NB4 (cell line): ENCODE data around the gene ANKFN1.

ENCODE experiments used
- MYC ChIP-seq: IDR thresholded peaks from 2 replicates; pipeline ENCODE4 v1.6.1; 2011; ENCODE audit warnings: low read depth, low read length
- POLR2A ChIP-seq: IDR thresholded peaks from 2 replicates; pipeline ENCODE4 v1.6.1; 2011; ENCODE audit warnings: mild to moderate bottlenecking; ENCODE audit not compliant: insufficient read length; ENCODE audit errors: extremely low read depth
- TF ChIP-seq, protein P1 (sequence below): IDR thresholded peaks from one replicate; pipeline ENCODE4 v1.5.1; 2012; ENCODE audit warnings: low read depth, low read length
- TF ChIP-seq, protein P2 (sequence below): IDR thresholded peaks from 2 replicates; pipeline ENCODE4 v1.6.1; 2011; ENCODE audit warnings: low read depth, low read length

DNA sequence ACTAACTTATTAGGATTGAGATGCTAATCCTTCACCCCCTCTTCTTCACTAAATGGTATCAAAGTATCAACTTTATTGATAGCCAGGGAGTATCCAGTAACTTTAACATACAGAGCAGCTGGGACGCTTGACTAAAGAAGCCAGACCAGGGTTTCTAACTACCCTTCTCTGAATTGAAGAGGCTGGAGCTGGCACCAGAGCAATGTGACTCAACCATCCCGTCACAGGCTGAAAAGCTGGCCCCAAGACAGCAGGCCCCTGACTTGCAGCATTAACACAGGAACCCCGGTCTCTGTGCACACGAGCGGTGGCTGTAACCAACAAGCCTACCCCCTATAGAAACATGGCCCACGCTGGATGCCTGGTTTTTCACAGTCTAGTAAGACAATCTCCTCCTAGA lies 59.8 kb downstream of the ANKFN1 start:
- TF ChIP-seq, protein P1, sequence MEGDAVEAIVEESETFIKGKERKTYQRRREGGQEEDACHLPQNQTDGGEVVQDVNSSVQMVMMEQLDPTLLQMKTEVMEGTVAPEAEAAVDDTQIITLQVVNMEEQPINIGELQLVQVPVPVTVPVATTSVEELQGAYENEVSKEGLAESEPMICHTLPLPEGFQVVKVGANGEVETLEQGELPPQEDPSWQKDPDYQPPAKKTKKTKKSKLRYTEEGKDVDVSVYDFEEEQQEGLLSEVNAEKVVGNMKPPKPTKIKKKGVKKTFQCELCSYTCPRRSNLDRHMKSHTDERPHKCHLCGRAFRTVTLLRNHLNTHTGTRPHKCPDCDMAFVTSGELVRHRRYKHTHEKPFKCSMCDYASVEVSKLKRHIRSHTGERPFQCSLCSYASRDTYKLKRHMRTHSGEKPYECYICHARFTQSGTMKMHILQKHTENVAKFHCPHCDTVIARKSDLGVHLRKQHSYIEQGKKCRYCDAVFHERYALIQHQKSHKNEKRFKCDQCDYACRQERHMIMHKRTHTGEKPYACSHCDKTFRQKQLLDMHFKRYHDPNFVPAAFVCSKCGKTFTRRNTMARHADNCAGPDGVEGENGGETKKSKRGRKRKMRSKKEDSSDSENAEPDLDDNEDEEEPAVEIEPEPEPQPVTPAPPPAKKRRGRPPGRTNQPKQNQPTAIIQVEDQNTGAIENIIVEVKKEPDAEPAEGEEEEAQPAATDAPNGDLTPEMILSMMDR: no peak
- TF ChIP-seq, protein P2, sequence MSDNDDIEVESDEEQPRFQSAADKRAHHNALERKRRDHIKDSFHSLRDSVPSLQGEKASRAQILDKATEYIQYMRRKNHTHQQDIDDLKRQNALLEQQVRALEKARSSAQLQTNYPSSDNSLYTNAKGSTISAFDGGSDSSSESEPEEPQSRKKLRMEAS: no peak
- no peak for TF ChIP-seq POLR2A
- no peak for TF ChIP-seq MYC
